HepG2 (cell line): ENCODE data around the gene VTI1B. TPM values are rescaled to one million over a fixed set of nuclear protein-coding genes. Genes with fewer than 3 reads are reported as not detected.

ENCODE experiments used
- CTCF ChIP-seq: sonication (generic); formaldehyde crosslinking; IDR thresholded peaks from 2 replicates; pipeline ENCODE4 v1.5.0; 2020; ENCODE audit warnings: mild to moderate bottlenecking, missing genetic modification reagents, moderate library complexity
- FOXO4 ChIP-seq: sonication (generic); formaldehyde crosslinking; conservative IDR thresholded peaks from 2 replicates; pipeline ENCODE4 v1.8.1; 2023; ENCODE audit warnings: missing genetic modification reagents
- HNRNPH1 ChIP-seq: fragments of 200-400 bp; formaldehyde crosslinking; optimal IDR thresholded peaks from 2 replicates; pipeline ENCODE3; 2017; ENCODE audit warnings: mild to moderate bottlenecking, low read depth, low read length
- KLF6 ChIP-seq: IDR thresholded peaks from 2 replicates; pipeline ENCODE4 v1.8.0; 2016; ENCODE audit warnings: missing biosample characterization, missing genetic modification reagents
- MTERF4 ChIP-seq: sonication (generic); formaldehyde crosslinking; IDR thresholded peaks from 2 replicates; pipeline ENCODE4 v1.8.0; 2023; ENCODE audit warnings: mild to moderate bottlenecking, missing genetic modification reagents
- REPIN1 ChIP-seq: sonication (generic); formaldehyde crosslinking; IDR thresholded peaks from 2 replicates; pipeline ENCODE4 v1.8.0; 2022; ENCODE audit warnings: missing genetic modification reagents, low read depth, mild to moderate bottlenecking, borderline replicate concordance
- SOX5 ChIP-seq: IDR thresholded peaks from 2 replicates; pipeline ENCODE4 v1.6.1; 2016; ENCODE audit warnings: borderline replicate concordance
- STAT6 ChIP-seq: sonication (generic); formaldehyde crosslinking; IDR thresholded peaks from 2 replicates; pipeline ENCODE4 v1.4.0; 2020; ENCODE audit warnings: missing genetic modification reagents, mild to moderate bottlenecking, borderline replicate concordance
- ZFP91 ChIP-seq: sonication (generic); formaldehyde crosslinking; IDR thresholded peaks from 2 replicates; pipeline ENCODE4 v1.9.0; 2022; ENCODE audit warnings: missing genetic modification reagents, mild to moderate bottlenecking, borderline replicate concordance
- ZNF296 ChIP-seq: sonication (generic); formaldehyde crosslinking; conservative IDR thresholded peaks from 2 replicates; pipeline ENCODE4 v1.5.0; 2020; ENCODE audit warnings: mild to moderate bottlenecking, missing genetic modification reagents
- ZNF790 ChIP-seq: sonication (generic); formaldehyde crosslinking; IDR thresholded peaks from 2 replicates; pipeline ENCODE4 v1.8.0; 2022; ENCODE audit warnings: missing genetic modification reagents, mild to moderate bottlenecking, borderline replicate concordance
- polyA plus RNA-seq, 8 experiments: library from polyadenylated mRNA; depleted of rRNA in 3 of 8; stranded (reverse) in 7 of 8; unstranded in 1 of 8; fragments of >200 nt; fragmentation: Illumina TruSeq in 4 of 8; extraction: Trizol in 4 of 8; gene quantifications; 2 replicates each; pipeline versions ENCODE4 v1.2.1 to v1.2.3, GENCODE V29; 2011 to 2016; ENCODE audit warnings: low read depth in 4 of 8, missing spikeins in 1 of 8, mixed read lengths in 1 of 8; ENCODE audit not compliant: insufficient read depth in 1 of 8
- total RNA-seq, 5 experiments: library from RNA; depleted of rRNA; stranded (reverse); fragments of >200 nt; fragmentation: Illumina TruSeq; extraction: Trizol; gene quantifications; 2 replicates each; pipeline ENCODE4 v1.2.3, GENCODE V29; 2016; ENCODE audit warnings: low read depth in 1 of 5

Gene VTI1B
- total and polyA plus RNA-seq, 2 of the 13 experiments (the other 11 are each of a cell fraction or from before 2014, with no cell fraction given) = 39.0 to 103 TPM

- TF ChIP-seq ZFP91 (CRISPR knock-in tag) = peak; percentile 85; the same call in 1 of the 2 replicates
- TF ChIP-seq REPIN1 (CRISPR knock-in tag) = peak; percentile 70; the same call in 1 of the 2 replicates
- TF ChIP-seq CTCF = peak; percentile 64
- peak; percentile 66; the same call in 1 of the 2 replicates for TF ChIP-seq ZNF790 (CRISPR knock-in tag)
- TF ChIP-seq FOXO4 (CRISPR knock-in tag) = no peak
- TF ChIP-seq STAT6 (CRISPR knock-in tag) = peak; percentile 94; the same call in 1 of the 2 replicates
- 0 out of 2 replicates have a peak, but pooled peaks have one; percentile 41 for TF ChIP-seq ZNF296 (CRISPR knock-in tag)
- TF ChIP-seq SOX5 (CRISPR knock-in tag) = peak; percentile 12; the same call in 1 of the 2 replicates
- no peak for TF ChIP-seq HNRNPH1
- TF ChIP-seq KLF6 (CRISPR knock-in tag) = peak; percentile 84
- peak; percentile 91 for TF ChIP-seq MTERF4
These were observed at the start of gene VTI1B (continued) for GRCh38 chr14:67674480-67675218.
